Thoracic aorta (tissue), 2 donors: Measurements from ENCODE around the gene IL21R. TPM values are rescaled to one million over a fixed set of nuclear protein-coding genes. Genes with fewer than 3 reads are reported as not detected.

Experiments
- ATAC-seq: fragments of 150-250 bp; one replicate; pipeline ENCODE4 v1.8.0; 2017; ENCODE audit warnings: low read depth; ENCODE audit not compliant: insufficient number of reproducible peaks, low FRiP score
- DNase-seq: peaks from one replicate; pipeline ENCODE4 v3.0.0-alpha.2; 2020; ENCODE audit warnings: low spot score
- H3K27ac ChIP-seq, 2 donors: fragments of 200-600 bp; sonication (generic); 1 replicate in 1 of 2; 2 replicates in 1 of 2; pipeline ENCODE4 v1.5.1; 2016; ENCODE audit warnings: mild to moderate bottlenecking in 2 of 2, moderate library complexity in 2 of 2
- H3K27me3 ChIP-seq: fragments of 200-600 bp; sonication (generic); replicated peaks from 2 replicates; pipeline ENCODE4 v1.6.0; 2016; ENCODE audit warnings: mild to moderate bottlenecking; ENCODE audit not compliant: insufficient read depth
- H3K36me3 ChIP-seq: fragments of 200-600 bp; sonication (generic); one replicate; pipeline ENCODE4 v1.5.1; 2016
- H3K4me1 ChIP-seq, 2 donors: fragments of 200-600 bp; sonication (generic); 1 replicate in 1 of 2; 2 replicates in 1 of 2; pipeline versions ENCODE4 v1.5.1 to v1.6.0; 2016; ENCODE audit warnings: low read depth in 2 of 2, mild to moderate bottlenecking in 1 of 2; ENCODE audit not compliant: control insufficient read depth in 1 of 2
- H3K4me3 ChIP-seq: fragments of 200-600 bp; sonication (generic); 2 replicates; pipeline ENCODE4 v1.5.1; 2016; ENCODE audit warnings: mild to moderate bottlenecking
- H3K9me3 ChIP-seq: fragments of 200-600 bp; sonication (generic); 2 replicates; pipeline ENCODE4 v1.5.1; 2016
- CTCF ChIP-seq: fragments of 200-600 bp; sonication (generic); IDR thresholded peaks from one replicate; pipeline ENCODE4 v1.5.1; 2019; ENCODE audit warnings: antibody characterized with exemption
- total RNA-seq, 2 donors: library from RNA; depleted of rRNA; stranded (reverse); fragments of >200 nt; gene quantifications; one replicate each; pipeline versions ENCODE4 v1.1.0 to v1.2.3, GENCODE V29; 2016

IL21R gene
- total RNA-seq, 2 donors from 2014 or later: 0.14 to 1.8 TPM

- Histone ChIP-seq H3K27ac (no peak overlapping the region), H3K36me3 (no peaks in the 10 kb centered on the region), H3K27me3 (no peaks in the 10 kb centered on the region), H3K4me3 (no peak overlapping the region), H3K4me1 (no peaks in the 10 kb centered on the region), H3K9me3 (peaks cover 2% of the 10 kb centered on the region)
- no peak for TF ChIP-seq CTCF
- DNase-seq (no peak), ATAC-seq (no peak)
These were observed 12.9 kb downstream of the IL21R start for GRCh38 chr16:27414788-27415431.

GRCh38 chr16:27417047-27417671 lies 15.2 kb downstream of the IL21R start:
- Histone ChIP-seq H3K4me3 (no peak overlapping the region), H3K9me3 (peaks cover 5% of the 10 kb centered on the region), H3K27ac (no peak overlapping the region), H3K36me3 (no peaks in the 10 kb centered on the region), H3K27me3 (no peaks in the 10 kb centered on the region), H3K4me1 (no peaks in the 10 kb centered on the region)
- DNase-seq (no peak), ATAC-seq (no peak)
- no peak for TF ChIP-seq CTCF

GRCh38 chr16:27421961-27422740 lies 20.2 kb downstream of the IL21R start:
- Histone ChIP-seq H3K27me3 (no peaks in the 10 kb centered on the region), H3K36me3 (no peaks in the 10 kb centered on the region), H3K4me3 (no peak overlapping the region), H3K9me3 (peaks cover 10% of the 10 kb centered on the region), H3K27ac (no peak overlapping the region), H3K4me1 (no peaks in the 10 kb centered on the region)
- no peak for TF ChIP-seq CTCF
- ATAC-seq: no peak
- DNase-seq: no peak

GRCh38 chr16:27424772-27425498 lies 23.0 kb downstream of the IL21R start:
- no peaks in the 10 kb centered on the region for H3K36me3 ChIP-seq
- TF ChIP-seq CTCF: no peak
- no peak overlapping the region for H3K4me3 ChIP-seq
- no peaks in the 10 kb centered on the region for H3K27me3 ChIP-seq
- H3K4me1 ChIP-seq: no peaks in the 10 kb centered on the region
- ATAC-seq (no peak), DNase-seq (no peak)
- H3K27ac ChIP-seq: no peak overlapping the region
- H3K9me3 ChIP-seq: peaks cover 10% of the 10 kb centered on the region

GRCh38 chr16:27425961-27426360 lies 24.0 kb downstream of the IL21R start:
- Histone ChIP-seq H3K27me3 (no peaks in the 10 kb centered on the region), H3K4me3 (no peak overlapping the region), H3K36me3 (no peaks in the 10 kb centered on the region), H3K4me1 (no peaks in the 10 kb centered on the region), H3K9me3 (peaks cover 10% of the 10 kb centered on the region), H3K27ac (no peak overlapping the region)
- DNase-seq: no peak
- ATAC-seq: no peak
- no peak for TF ChIP-seq CTCF
